ENCODE results near the gene CLTB. TPM values are rescaled to one million over a fixed set of nuclear protein-coding genes. Genes with fewer than 3 reads are reported as not detected.

CLTB gene
- polyA plus RNA-seq, 1 experiment, result 141 TPM

- no peak for TF ChIP-seq CTCF (IDR thresholded peaks at IDR 0.05; ENCODE audit: insufficient read depth, low read depth, low read length)
- Histone ChIP-seq H3K36me3 (ENCODE audit: control insufficient read depth, insufficient read depth, low read length) (no peaks in the 10 kb centered on the region), H3K4me3 (ENCODE audit: low read depth, low read length) (no peak overlapping the region), H3K27me3 (ENCODE audit: control insufficient read depth, insufficient read depth, low read length) (no peaks in the 10 kb centered on the region; the same call in 1 of the 2 replicates)
- CTCF ChIA-PET, result interaction anchor here (1.0 to 1.5 kb wide), 2 partner anchors 8 to 27 kb away, joined by 3 to 4 read pairs; partner anchors contain the start of gene FAF2
- POLR2A ChIA-PET, result no interaction called here
- no peak for DNase-seq (ENCODE audit: low read depth)
Observed at GRCh38 chr5:176420972-176421544, 4.7 kb upstream of the CLTB start.

GRCh38 chr5:176420086-176420485 lies 3.7 kb upstream of the CLTB start:
- ChIA-PET POLR2A (no interaction called here), CTCF (interaction anchor here (1.0 to 1.5 kb wide), 2 partner anchors 9 to 28 kb away, joined by 3 to 4 read pairs; partner anchors contain the start of gene FAF2)
- no peaks in the 10 kb centered on the region for H3K36me3 ChIP-seq (ENCODE audit: control insufficient read depth, insufficient read depth, low read length)
- no peak for DNase-seq (ENCODE audit: low read depth)
- no peaks in the 10 kb centered on the region; the same call in 1 of the 2 replicates for H3K27me3 ChIP-seq (ENCODE audit: control insufficient read depth, insufficient read depth, low read length)
- no peak overlapping the region for H3K4me3 ChIP-seq (ENCODE audit: low read depth, low read length)
- TF ChIP-seq CTCF (IDR thresholded peaks at IDR 0.05; ENCODE audit: insufficient read depth, low read depth, low read length), result no peak

- no peak for DNase-seq (ENCODE audit: low read depth)
- CTCF ChIA-PET, result interaction anchor here (0.9 to 3.4 kb wide), 5 partner anchors 9 to 155 kb away, joined by 3 to 25 read pairs (median 6); partner anchors contain the start of gene FAF2
- TF ChIP-seq CTCF (IDR thresholded peaks at IDR 0.05; ENCODE audit: insufficient read depth, low read depth, low read length), result no peak
- POLR2A ChIA-PET, result no interaction called here
- Histone ChIP-seq H3K36me3 (ENCODE audit: control insufficient read depth, insufficient read depth, low read length) (no peaks in the 10 kb centered on the region), H3K27me3 (ENCODE audit: control insufficient read depth, insufficient read depth, low read length) (no peaks in the 10 kb centered on the region; the same call in 1 of the 2 replicates), H3K4me3 (ENCODE audit: low read depth, low read length) (no peak overlapping the region)
Observed at GRCh38 chr5:176418251-176418650, 1.9 kb upstream of the CLTB start.

- DNase-seq (ENCODE audit: low read depth), result no peak
- Histone ChIP-seq H3K27me3 (ENCODE audit: control insufficient read depth, insufficient read depth, low read length) (no peaks in the 10 kb centered on the region), H3K4me3 (ENCODE audit: low read depth, low read length) (no peak overlapping the region; the same call in 1 of the 2 replicates), H3K36me3 (ENCODE audit: control insufficient read depth, insufficient read depth, low read length) (no peaks in the 10 kb centered on the region)
- TF ChIP-seq CTCF (IDR thresholded peaks at IDR 0.05; ENCODE audit: insufficient read depth, low read depth, low read length), result no peak
- CTCF ChIA-PET, result interaction anchor here (0.6 to 3.4 kb wide), 16 partner anchors 13 to 244 kb away, joined by 3 to 25 read pairs (median 4); partner anchors contain the start of genes FAF2 and RNF44
- POLR2A ChIA-PET, result interaction anchor here (0.5 kb wide), 1 partner anchor 121 kb away, joined by 6 read pairs; no protein-coding TSS in a partner anchor
Observed at GRCh38 chr5:176416965-176417364, 626 bp upstream of the CLTB start.

GRCh38 chr5:176415240-176415951 lies 943 bp downstream of the CLTB start:
- TF ChIP-seq CTCF (IDR thresholded peaks at IDR 0.05; ENCODE audit: insufficient read depth, low read depth, low read length), result no peak
- DNase-seq (ENCODE audit: low read depth), result no peak
- POLR2A ChIA-PET, result no interaction called here
- Histone ChIP-seq H3K36me3 (ENCODE audit: control insufficient read depth, insufficient read depth, low read length) (no peaks in the 10 kb centered on the region; the same call in 1 of the 2 replicates), H3K27me3 (ENCODE audit: control insufficient read depth, insufficient read depth, low read length) (no peaks in the 10 kb centered on the region), H3K4me3 (ENCODE audit: low read depth, low read length) (peak overlapping the region; percentile 84)
- CTCF ChIA-PET, result interaction anchor here (0.7 to 3.4 kb wide), 14 partner anchors 9 to 682 kb away, joined by 3 to 25 read pairs (median 4); partner anchors contain the start of genes FAF2 and RNF44

Measured in BJ (cell line).